ENCODE measurements around the gene CHMP5.

Gene CHMP5

DNA sequence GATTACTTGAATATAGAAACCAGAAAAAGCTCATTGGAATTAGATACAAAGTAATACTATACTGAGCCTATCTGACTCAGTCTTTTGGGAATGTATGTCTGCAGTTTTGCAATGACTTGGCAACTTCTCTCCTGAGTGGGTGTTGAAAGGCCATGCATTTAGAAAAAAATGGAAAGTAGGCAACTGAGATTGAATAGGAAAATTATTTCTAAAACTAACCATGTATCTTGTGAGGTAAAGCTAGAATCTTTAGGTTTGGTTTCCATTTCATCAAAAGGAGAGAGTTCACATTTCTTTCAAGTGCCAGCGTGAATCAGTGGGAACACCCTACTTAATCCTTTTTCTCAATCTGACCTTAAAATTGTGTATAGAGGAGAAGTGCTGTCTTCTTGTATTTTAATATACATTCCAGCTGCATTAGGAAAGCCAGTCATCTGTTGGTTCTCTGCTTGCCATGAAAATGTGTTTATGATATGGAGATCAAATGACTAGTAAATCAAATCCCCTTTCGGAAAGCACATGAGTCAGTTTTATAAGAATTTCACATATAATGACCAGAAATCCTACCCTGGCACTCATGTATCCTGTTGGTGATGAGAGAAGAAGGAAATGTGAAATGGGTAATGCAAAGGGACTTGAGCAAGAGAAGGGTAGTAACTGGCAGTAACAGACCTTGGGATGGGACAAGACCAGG lies 55.9 kb downstream of the CHMP5 start:
- Histone ChIP-seq H3K36me3 (ENCODE audit: insufficient read depth, low read depth, low read length) (peaks cover 74% of the 10 kb centered on the region), H3K4me3 (ENCODE audit: low read length) (no peak overlapping the region), H3K9ac (ENCODE audit: low read depth, low read length) (no peak overlapping the region), H3K27me3 (ENCODE audit: insufficient read depth, low read length) (no peaks in the 10 kb centered on the region), H3K4me1 (ENCODE audit: insufficient read depth, low read length) (no peaks in the 10 kb centered on the region), H3K9me3 (ENCODE audit: insufficient read depth, low read depth, low read length) (no peaks in the 10 kb centered on the region), H3K27ac (ENCODE audit: low read length) (no peak overlapping the region)

DNA sequence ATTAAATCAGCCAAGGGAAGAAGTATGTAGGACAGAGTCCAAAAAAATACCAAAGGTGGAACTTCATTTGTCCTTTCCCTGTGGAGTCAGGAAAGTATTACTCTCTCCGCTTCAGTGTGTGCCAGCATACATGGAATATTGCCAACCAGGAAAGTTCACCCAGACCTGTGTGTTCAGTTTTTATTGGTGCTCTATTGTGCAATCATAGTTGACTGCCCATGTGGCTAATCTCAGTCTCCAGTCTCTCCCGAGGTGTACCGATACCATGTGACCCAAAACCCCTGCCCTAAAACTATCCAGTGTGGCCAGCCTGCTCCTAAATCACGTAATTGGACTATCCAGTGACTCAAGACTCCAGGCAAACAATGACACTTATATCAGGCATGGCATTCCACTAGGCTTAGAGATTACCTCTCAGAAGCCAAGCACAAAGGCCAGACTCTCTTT lies 64.3 kb downstream of the CHMP5 start:
- Histone ChIP-seq H3K4me3 (ENCODE audit: low read length) (no peak overlapping the region), H3K9me3 (ENCODE audit: insufficient read depth, low read depth, low read length) (no peaks in the 10 kb centered on the region), H3K9ac (ENCODE audit: low read depth, low read length) (no peak overlapping the region), H3K27me3 (ENCODE audit: insufficient read depth, low read length) (no peaks in the 10 kb centered on the region), H3K27ac (ENCODE audit: low read length) (no peak overlapping the region), H3K4me1 (ENCODE audit: insufficient read depth, low read length) (no peaks in the 10 kb centered on the region), H3K36me3 (ENCODE audit: insufficient read depth, low read depth, low read length) (peaks cover 61% of the 10 kb centered on the region)

DNA sequence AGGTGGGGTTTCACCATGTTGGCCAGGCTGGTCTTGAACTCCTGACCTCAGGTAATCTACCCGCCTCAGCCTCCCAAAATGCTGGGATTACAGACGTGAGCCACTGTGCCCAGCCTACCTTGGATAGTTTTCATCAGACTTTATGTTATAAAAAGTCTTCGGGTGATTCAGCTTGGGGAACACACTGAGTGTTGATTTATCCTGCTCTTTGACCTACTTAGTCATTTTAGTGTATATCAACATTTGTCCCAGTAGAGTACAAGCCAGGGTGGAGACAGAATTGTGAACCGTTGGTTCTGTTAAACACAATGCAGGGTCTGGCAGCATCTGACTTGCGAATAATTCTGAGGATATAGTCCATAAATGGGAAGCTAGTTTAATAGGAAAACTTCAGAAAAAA lies 65.1 kb downstream of the CHMP5 start:
- H3K4me3 ChIP-seq (ENCODE audit: low read length): no peak overlapping the region
- no peak overlapping the region for H3K9ac ChIP-seq (ENCODE audit: low read depth, low read length)
- H3K4me1 ChIP-seq (ENCODE audit: insufficient read depth, low read length): no peaks in the 10 kb centered on the region
- H3K9me3 ChIP-seq (ENCODE audit: insufficient read depth, low read depth, low read length): no peaks in the 10 kb centered on the region
- no peaks in the 10 kb centered on the region for H3K27me3 ChIP-seq (ENCODE audit: insufficient read depth, low read length)
- no peak overlapping the region for H3K27ac ChIP-seq (ENCODE audit: low read length)
- peaks cover 64% of the 10 kb centered on the region for H3K36me3 ChIP-seq (ENCODE audit: insufficient read depth, low read depth, low read length)

DNA sequence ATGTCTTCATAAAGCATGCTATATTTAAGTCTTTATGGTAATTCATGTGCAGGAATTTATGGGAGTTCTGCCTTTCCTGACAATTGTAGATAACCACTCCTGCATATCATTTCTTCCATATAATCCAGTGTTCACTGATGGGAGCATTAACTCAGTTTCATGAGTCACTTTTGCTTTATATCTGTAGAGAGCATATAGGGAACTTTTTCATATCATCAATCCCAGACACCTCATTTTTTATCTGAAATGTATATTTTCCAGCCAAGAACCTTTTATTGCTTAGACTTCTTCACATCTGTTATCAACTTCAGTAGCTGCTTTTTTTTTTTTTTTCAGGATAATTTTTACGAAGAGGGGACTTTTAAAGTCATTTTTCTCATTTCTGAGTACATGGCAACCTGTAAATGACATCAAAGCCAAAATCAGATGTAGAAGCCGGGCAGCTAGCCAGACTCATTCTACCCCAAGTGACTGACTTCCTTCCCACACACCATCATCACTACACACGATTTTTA lies 66.6 kb downstream of the CHMP5 start:
- no peaks in the 10 kb centered on the region for H3K4me1 ChIP-seq (ENCODE audit: insufficient read depth, low read length)
- H3K36me3 ChIP-seq (ENCODE audit: insufficient read depth, low read depth, low read length): peaks cover 68% of the 10 kb centered on the region
- no peaks in the 10 kb centered on the region for H3K27me3 ChIP-seq (ENCODE audit: insufficient read depth, low read length)
- H3K9ac ChIP-seq (ENCODE audit: low read depth, low read length): no peak overlapping the region
- no peak overlapping the region for H3K4me3 ChIP-seq (ENCODE audit: low read length)
- no peak overlapping the region for H3K27ac ChIP-seq (ENCODE audit: low read length)
- no peaks in the 10 kb centered on the region for H3K9me3 ChIP-seq (ENCODE audit: insufficient read depth, low read depth, low read length)

Measured in iPS-20b (cell line).